Activated CD4-positive, CD25-positive, alpha-beta regulatory T cell treated with anti-CD3 and anti-CD28 coated beads, Interleukin-2, amount 50 U/mL, for 16 hours (primary cell): Measurements from ENCODE around the gene IL1RAP.
"Not testable (repeated sequence)": the region's sequence is repeated elsewhere in the genome, so short reads cannot be mapped to it uniquely, and the experiment has no call there.

Source experiments
- DNase-seq: peaks from one replicate; pipeline ENCODE4 v3.0.0-alpha.2; 2020; ENCODE audit warnings: low read depth, low spot score

Gene IL1RAP

DNA sequence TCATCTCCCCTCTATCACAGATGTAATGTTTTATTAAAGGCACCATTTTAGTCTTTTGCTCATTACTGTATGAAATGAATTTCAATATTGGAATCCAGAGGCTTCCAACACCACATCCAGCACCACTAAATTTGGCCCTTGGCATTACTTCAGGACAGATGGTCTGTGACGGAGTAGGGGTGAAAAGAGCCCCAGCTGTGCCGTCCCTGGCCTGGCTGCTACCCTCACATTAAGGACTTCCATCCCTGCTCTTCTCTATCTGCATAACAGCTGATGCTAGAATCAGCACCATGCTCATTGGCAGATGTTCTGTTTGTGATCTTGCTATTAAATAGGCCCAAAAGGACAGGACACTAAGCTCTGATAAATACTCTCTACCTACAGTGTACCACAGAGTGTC lies 152.9 kb downstream of the IL1RAP start:
- no peak for DNase-seq

- DNase-seq = no peak
These were observed 157.8 kb downstream of the IL1RAP start for GRCh38 chr3:190671658-190672057.

- no peak for DNase-seq
These were observed 159.3 kb downstream of the IL1RAP start for GRCh38 chr3:190673148-190673547.

- DNase-seq = no peak
These were observed 162.6 kb downstream of the IL1RAP start for GRCh38 chr3:190676481-190676880.

GRCh38 chr3:190677001-190677400 lies 163.1 kb downstream of the IL1RAP start:
- no peak for DNase-seq

GRCh38 chr3:190677868-190678267 lies 164.0 kb downstream of the IL1RAP start:
- not testable (repeated sequence) for DNase-seq

- no peak for DNase-seq
These were observed 166.8 kb downstream of the IL1RAP start for GRCh38 chr3:190680691-190681090.

GRCh38 chr3:190684776-190685175 lies 170.9 kb downstream of the IL1RAP start:
- no peak for DNase-seq

DNA sequence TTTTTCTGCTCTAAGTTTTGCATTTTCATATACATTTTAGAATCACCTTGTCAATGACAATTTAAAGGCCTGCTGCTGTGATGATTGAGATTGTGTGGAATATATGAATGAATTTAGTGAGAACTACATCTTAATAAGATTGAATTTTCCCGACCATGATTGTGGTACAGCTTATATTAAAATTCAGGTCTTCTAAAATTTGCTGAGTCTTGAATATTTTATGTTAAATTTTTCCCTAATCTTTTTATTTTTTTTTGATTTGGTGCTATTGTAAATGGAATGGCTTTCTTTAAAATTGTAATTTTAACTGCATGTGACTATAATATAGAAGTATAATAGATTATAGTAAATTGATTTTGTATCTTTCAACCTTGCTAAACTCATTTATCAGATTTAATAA lies 172.1 kb downstream of the IL1RAP start:
- DNase-seq = no peak

DNA sequence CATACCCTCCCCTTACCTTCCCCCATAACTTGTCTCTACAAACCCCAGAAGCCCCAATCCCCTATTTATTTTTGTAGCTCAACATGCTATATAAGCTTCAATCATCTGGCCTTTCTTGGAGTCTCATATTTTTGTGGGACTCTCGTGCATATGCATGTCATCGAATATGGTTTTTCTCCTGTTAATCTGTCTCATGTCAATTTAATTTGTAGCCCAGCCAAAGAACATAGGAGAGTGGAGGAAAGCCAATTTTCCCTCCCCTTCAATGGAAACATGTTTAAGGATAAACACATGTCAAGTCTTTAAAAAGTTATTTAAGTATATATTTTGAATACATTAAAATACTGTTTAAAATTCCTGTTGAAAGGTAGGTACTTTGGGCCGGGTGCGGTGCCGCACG lies 176.4 kb downstream of the IL1RAP start:
- no peak for DNase-seq

- DNase-seq = no peak
These were observed 178.4 kb downstream of the IL1RAP start for GRCh38 chr3:190692256-190692655.

DNA sequence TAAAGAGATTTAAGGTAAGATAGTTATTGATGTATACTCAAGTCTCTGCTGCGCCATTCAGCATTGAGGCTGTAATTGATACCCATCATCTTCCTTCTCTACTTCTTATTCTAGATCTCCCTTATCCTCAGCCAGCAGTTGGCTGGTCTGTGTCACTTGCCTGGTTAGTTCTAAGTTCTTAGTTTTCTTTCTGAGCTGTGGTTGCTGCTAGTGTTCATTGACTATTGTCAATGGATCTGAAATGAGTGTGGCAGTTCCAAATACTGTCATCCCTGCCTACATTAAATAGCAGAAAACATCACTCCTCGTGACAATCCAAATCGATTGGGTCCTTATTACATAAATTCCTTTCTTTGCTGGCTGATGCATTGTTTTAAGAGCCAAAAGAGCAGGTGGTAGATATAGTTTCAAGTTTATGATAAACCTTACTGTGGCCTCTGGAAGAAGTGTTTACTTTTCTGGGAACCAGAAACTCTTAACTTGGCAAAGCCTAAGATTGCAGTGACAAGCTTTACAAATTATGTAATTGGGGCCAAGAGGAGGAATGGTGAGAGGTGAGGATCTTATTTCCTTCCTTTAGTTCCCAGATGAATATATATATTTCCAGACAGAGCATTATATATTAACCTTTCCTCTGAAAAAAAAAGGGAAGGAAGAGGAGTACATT lies 180.6 kb downstream of the IL1RAP start:
- DNase-seq = no peak

DNA sequence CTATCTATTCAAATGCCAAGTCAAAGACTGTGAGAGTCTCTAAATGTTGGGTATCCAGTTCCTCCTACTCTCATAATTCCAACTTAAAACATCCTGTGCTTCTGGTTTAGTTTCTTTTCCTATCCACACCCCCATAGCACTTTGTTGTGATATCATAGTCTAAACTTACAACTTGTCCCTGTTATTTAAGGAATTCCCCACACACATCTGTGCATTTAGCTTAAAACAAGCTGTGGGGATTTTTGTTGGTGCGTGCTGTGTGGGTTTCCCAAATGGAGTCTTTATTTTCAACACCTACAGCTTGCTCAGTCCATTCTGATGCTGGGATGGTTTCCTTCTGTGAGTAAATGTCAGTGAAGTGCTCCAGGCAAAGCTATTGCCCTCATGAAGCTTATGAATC lies 181.3 kb downstream of the IL1RAP start:
- DNase-seq = no peak

- DNase-seq = no peak
These were observed 182.1 kb downstream of the IL1RAP start for GRCh38 chr3:190695994-190696393.

DNA sequence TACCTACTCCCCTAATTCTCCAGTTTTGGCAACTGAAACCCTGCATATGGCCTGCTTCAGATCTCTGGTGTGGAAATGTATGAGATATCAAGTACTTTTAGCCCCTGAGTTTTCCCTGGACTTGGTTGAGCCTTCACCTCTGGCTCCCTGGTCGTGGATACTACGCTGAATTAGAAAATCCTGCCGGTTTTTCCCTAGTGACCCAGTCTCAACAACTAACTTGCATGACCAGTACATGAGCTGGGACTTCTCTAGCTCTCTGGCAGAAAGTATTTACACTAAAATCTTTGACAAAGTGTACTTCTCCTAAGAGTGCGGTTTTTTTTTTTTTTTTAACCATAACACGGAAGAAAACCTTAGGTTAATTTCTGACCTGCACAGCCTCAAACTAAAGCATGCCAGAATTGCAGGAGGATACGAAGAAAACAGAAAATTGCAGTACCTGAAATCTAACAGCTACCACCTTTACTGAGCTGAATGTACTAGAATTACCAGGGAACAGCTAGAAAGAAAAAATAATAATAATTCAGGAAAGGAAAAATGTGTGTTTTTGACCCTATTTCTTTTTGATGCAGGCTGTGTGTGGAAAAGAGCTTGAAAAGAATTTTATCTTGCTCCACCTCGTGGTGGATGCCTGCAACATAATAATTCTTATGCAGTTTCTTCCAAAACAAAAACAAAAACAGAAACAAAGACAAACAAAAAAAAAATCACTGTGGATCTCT lies 183.1 kb downstream of the IL1RAP start:
- no peak for DNase-seq

GRCh38 chr3:190697502-190697830 lies 183.6 kb downstream of the IL1RAP start:
- DNase-seq = no peak

GRCh38 chr3:190697901-190698300 lies 184.0 kb downstream of the IL1RAP start:
- no peak for DNase-seq

GRCh38 chr3:190699776-190700175 lies 185.9 kb downstream of the IL1RAP start:
- DNase-seq = no peak

DNA sequence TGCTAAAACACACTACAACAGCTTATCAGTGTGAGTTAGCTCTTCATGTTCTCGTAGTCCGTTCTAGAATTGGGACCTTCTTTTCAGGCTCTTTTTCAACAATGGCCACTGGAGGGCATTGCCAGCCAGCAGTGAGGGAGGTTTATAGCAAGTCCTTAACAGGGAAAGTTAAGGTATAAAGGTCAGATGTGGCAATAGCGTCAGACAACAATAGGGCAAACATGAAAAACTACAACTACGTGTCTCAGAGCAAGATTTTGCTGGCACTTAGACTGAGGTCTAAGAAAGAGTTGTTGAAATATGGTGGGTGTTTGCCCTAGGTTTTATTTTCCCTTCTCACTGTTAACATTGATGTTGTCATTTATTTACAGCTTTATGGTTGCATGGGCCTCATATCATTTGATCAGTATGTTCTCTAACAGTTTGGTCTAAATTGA lies 187.2 kb downstream of the IL1RAP start:
- no peak for DNase-seq

DNA sequence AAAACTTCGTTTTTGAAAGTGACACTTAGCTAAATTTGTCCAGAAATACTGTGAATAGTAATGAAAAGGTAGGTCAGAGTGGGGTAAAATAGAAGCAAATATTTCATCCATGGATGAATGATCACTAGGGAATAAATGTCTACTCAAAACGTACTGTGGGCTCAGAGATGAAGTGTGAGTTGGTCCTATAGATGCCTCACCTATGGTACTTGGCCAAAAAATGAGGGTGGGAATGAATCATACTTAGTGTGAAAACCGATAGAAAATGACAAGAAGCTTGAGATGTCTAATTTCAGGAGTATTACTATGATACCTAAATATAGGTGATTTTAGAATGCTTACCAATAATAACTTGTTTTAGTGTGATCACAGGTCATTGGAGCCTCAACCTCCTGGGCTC lies 192.7 kb downstream of the IL1RAP start:
- no peak for DNase-seq
